Mucosa of rectum (tissue), 2 donors: ENCODE measurements around the gene IDI2.
"Not testable (repeated sequence)": the region's sequence is repeated elsewhere in the genome, so short reads cannot be mapped to it uniquely, and the experiment has no call there.

Experiments
- H3K27ac ChIP-seq, 2 donors: one replicate each; pipeline ENCODE4 v1.7.0; 2013; ENCODE audit warnings: inconsistent platforms in 2 of 2, low read depth in 2 of 2, low read length in 2 of 2
- H3K27me3 ChIP-seq, 2 donors: one replicate each; pipeline ENCODE4 v1.7.0; 2013; ENCODE audit warnings: low read length in 2 of 2; ENCODE audit not compliant: control insufficient read depth in 2 of 2, insufficient read depth in 2 of 2
- H3K36me3 ChIP-seq, 2 donors: one replicate each; pipeline ENCODE4 v1.7.0; 2013; ENCODE audit warnings: low read length in 2 of 2; ENCODE audit not compliant: control insufficient read depth in 2 of 2, insufficient read depth in 2 of 2
- H3K4me1 ChIP-seq, 2 donors: one replicate each; pipeline ENCODE4 v1.7.0; 2013; ENCODE audit warnings: low read length in 2 of 2, mild to moderate bottlenecking in 1 of 2; ENCODE audit not compliant: control insufficient read depth in 2 of 2, insufficient read depth in 2 of 2
- H3K4me3 ChIP-seq, 2 donors: one replicate each; pipeline ENCODE4 v1.7.0; 2013; ENCODE audit warnings: low read length in 2 of 2
- H3K9ac ChIP-seq, 2 donors: one replicate each; pipeline ENCODE4 v1.7.0; 2013; ENCODE audit warnings: low read length in 2 of 2, low read depth in 1 of 2, mild to moderate bottlenecking in 1 of 2
- H3K9me3 ChIP-seq, 2 donors: one replicate each; pipeline ENCODE4 v1.7.0; 2013; ENCODE audit warnings: low read length in 2 of 2; ENCODE audit not compliant: control insufficient read depth in 2 of 2
- donor health status: healthy.
- donor health status: Normal muscosa, but diverticular disease.

Gene IDI2

DNA sequence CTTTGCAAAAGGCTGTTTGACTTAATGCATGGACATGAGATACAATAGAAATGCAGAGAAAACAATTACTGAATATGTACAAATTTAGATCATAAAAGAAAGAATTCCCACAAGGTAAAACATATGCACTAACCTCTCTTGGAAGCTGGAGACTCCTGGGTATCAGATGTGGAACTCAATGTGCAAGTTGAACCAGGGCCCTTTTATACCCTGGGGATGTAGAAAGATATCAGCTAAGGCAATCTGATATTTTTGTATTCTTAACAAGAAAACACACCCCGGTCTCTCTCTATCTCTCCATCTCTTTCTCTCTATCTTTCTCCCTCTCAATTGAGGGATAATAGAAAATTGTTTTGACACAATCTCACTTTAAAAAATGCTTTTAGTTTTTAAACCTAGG, at the start of gene IDI2:
Gene IDI2 (minus strand): TSS at position 177 of the 400 bp plus-strand sequence. CDS start 1,136 bp downstream, outside the sequence.
- Histone ChIP-seq H3K36me3 (peaks cover 0 to 1% of the 10 kb centered on the region in 2 donors), H3K27me3 (no peaks in the 10 kb centered on the region), H3K9me3 (no peaks in the 10 kb centered on the region), H3K4me3 (no peak within 1 kb of the TSS), H3K9ac (no peak within 1 kb of the TSS), H3K4me1 (no peaks in the 10 kb centered on the region), H3K27ac (no peak within 1 kb of the TSS)

DNA sequence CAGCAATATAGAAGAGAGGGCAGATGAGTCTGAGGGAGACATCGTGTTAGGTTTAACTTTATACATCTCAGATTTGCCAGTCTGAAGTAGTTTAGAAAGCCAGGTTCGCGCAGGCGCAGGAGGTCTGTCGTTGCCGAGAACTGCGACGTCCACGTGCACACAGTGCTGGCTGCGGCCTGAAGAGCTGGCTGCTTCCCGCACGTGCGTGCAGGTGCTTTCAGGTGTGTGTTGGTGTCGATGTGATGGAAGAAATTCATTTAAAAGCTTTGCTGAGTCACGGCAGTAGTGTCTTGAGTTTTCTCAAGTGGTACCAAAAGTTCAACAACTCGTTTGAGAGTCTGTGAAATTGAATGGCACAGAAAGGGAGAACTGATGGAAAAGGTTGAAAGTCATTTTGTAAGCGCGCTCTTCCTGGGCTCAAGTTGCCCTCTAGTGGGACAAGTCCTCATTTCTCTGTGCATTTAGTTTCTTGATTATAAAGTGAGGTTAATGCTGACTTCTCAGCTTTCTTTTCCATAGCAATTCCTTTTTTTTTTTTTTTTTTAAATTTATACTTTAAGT, 49.2 kb upstream of the IDI2 start:
- H3K36me3 ChIP-seq: peaks cover 8 to 33% of the 10 kb centered on the region in 2 donors
- no peak overlapping the region for H3K4me3 ChIP-seq
- no peaks in the 10 kb centered on the region for H3K27me3 ChIP-seq
- H3K4me1 ChIP-seq: peaks cover 0 to 8% of the 10 kb centered on the region in 2 donors
- H3K9ac ChIP-seq: no peak overlapping the region
- no peak overlapping the region for H3K27ac ChIP-seq
- no peaks in the 10 kb centered on the region for H3K9me3 ChIP-seq

DNA sequence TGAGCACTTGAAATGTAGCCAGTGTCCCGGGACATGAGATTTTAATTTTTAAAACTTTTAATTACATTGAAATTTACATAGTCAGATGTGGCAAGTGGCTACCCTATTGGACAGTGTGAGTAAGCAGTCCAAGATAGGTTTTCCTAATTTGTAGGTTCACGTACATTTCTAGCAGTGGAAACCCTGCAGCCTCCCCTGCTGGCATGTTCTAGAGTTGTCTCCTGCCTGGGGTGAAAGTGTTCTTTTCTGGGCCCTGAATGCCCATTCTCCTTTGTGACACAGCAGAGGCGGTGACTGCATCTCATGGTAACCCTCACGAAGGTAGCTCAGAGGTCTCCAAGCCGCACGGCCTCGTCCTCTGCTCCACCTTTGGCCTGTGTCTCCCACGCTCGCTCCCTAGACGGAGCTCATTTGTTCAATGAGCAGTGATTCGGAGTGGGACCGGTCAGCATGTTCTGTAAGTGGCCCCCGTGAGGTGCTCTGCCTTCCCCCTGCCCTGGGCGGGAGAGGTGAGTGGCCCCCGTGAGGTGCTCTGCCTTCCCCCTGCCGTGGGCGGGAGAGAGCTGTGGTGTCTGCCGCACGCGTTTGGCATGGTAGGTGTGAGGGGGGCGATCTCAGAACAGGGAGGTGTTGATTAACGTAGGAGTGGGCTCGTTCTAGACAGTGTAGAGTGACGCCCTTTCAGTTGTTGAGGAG, 48.5 kb upstream of the IDI2 start:
- Histone ChIP-seq H3K4me3 (no peak overlapping the region), H3K9ac (no peak overlapping the region), H3K36me3 (peaks cover 8 to 29% of the 10 kb centered on the region in 2 donors), H3K27ac (no peak overlapping the region), H3K9me3 (no peaks in the 10 kb centered on the region), H3K4me1 (peaks cover 0 to 3% of the 10 kb centered on the region in 2 donors), H3K27me3 (no peaks in the 10 kb centered on the region)

GRCh38 chr10:1070919-1071318, 45.3 kb upstream of the IDI2 start:
- no peaks in the 10 kb centered on the region for H3K4me1 ChIP-seq
- no peak overlapping the region for H3K27ac ChIP-seq
- H3K27me3 ChIP-seq: no peaks in the 10 kb centered on the region
- H3K36me3 ChIP-seq: peaks cover 8 to 23% of the 10 kb centered on the region in 2 donors
- no peaks in the 10 kb centered on the region for H3K9me3 ChIP-seq
- H3K9ac ChIP-seq: no peak overlapping the region
- no peak overlapping the region for H3K4me3 ChIP-seq

DNA sequence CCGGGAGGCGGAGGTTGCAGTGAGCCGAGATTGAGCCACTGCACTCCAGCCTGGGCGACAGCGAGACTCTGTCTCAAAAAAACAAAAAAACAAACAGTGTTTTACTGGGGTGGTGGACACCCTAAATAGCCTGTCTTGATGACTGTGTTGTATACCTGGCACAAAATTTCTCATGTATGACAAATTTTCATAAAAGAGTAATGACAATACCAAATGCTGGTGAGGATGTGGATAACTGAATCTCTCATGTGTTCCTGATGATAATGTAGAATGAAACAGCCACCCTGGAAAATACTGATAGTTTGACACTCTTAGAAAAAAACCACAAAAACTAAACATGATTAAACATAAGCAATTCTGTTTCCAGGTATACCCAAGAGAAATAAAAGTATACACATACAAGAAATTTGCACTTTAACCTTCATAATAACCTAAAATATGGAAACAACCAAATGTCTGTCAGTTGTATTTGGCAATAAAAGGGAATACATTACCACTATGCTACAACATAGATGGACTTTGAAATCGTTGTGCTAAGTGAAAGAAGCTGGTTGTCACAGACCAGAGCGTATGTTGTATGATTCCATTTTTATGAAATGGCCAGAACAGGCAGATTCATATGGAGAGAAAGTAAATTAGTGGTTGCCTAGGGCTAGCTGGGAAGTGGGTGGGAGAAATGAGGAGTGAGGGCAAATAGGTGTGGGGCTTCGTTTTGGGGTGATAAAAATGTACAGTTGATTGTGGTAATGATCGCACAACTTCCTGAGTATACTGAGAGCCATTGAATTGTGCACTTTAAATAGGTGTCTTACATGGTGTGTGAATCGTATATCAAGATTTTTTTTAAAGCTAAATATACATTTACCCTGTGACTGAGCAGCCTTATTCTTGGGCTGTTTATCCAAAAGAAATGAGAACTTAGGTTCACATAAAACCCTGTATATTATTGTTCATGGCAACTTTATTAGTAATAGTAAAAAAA, 43.0 kb upstream of the IDI2 start:
- H3K27ac ChIP-seq: peak overlapping the region; percentile 45 to 76
- no peaks in the 10 kb centered on the region for H3K27me3 ChIP-seq
- H3K4me1 ChIP-seq: no peaks in the 10 kb centered on the region
- peak overlapping the region in 1 of 2 donors; percentile 39 for H3K9ac ChIP-seq
- peaks cover 6 to 16% of the 10 kb centered on the region in 2 donors for H3K36me3 ChIP-seq
- H3K4me3 ChIP-seq: peak overlapping the region; percentile 32 to 58
- H3K9me3 ChIP-seq: no peaks in the 10 kb centered on the region

DNA sequence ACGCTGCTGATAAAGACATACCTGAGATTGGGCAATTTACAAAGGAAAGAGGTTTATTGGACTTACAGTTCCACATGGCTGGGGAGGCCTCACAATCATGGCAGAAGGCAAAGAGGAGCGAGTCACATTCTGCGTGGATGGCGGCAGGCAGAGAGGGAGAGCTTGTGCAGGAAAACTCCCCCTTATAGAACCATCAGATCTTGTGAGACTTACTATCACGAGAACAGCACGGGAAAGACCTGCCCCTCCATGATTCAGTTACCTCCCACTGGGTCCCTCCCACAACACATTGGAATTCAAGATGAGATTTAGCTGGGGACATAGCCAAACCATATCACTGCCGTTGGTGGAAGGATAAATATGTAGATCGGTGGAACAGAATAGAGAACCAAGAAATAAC, 41.1 kb upstream of the IDI2 start:
- H3K4me1 ChIP-seq, H3K9ac ChIP-seq, H3K27me3 ChIP-seq, H3K27ac ChIP-seq, H3K9me3 ChIP-seq, H3K4me3 ChIP-seq: not testable (repeated sequence)
- peaks cover 2 to 10% of the 10 kb centered on the region in 2 donors for H3K36me3 ChIP-seq

DNA sequence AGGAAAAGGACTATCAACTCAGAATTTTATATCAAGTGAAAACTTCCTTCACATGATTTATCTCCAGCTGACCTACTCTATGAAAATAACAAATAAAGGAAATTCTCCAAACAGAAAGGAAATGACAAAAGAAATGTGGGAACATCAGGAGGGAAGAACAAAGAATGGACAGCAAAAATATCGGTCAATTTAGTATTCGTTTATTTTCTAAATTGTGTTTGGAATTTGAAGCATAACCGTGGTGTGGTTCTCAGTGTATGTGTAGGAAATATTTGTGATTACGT, 39.2 kb upstream of the IDI2 start:
- Histone ChIP-seq H3K36me3 (peaks cover 2 to 13% of the 10 kb centered on the region in 2 donors), H3K9me3 (no peaks in the 10 kb centered on the region), H3K4me1 (no peaks in the 10 kb centered on the region), H3K27ac (no peak overlapping the region), H3K4me3 (no peak overlapping the region), H3K9ac (no peak overlapping the region), H3K27me3 (no peaks in the 10 kb centered on the region)

DNA sequence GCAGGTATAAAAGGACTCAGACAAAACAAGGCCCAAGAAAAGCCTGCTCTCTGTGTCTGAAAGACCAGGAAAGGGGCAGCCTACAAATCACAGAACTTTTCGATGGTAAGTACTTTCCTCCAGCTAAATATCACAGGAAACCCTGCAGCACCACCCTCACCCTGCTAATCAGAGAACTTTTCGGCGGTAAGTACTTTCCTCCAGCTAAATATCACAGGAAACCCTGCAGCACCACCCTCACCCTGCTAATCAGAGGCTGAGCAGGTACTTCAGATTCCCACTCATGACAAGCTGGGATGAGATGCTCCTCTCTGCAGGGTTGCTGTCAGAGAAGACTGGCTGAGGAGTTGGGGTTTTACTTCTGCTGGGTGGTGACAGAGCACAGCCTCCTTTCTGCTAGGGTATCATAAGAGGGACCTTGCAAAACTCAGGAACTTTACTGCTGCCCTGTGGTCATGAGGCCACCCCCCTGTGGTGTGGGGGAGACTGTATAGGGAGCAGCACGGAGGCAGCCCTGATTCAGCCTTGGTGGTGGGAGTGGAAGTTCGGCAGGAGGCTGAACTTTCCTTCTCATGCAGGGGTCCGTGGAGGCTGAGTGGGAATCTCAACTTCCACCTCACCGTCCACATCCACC, 37.7 kb upstream of the IDI2 start:
- H3K4me3 ChIP-seq: no peak overlapping the region
- H3K27ac ChIP-seq: no peak overlapping the region
- H3K9ac ChIP-seq: no peak overlapping the region
- H3K36me3 ChIP-seq: peaks cover 2 to 13% of the 10 kb centered on the region in 2 donors
- no peaks in the 10 kb centered on the region for H3K4me1 ChIP-seq
- no peaks in the 10 kb centered on the region for H3K9me3 ChIP-seq
- H3K27me3 ChIP-seq: no peaks in the 10 kb centered on the region

- Histone ChIP-seq H3K9me3 (no peaks in the 10 kb centered on the region), H3K36me3 (peaks cover 2 to 13% of the 10 kb centered on the region in 2 donors), H3K9ac (no peak overlapping the region), H3K27me3 (no peaks in the 10 kb centered on the region), H3K4me3 (no peak overlapping the region), H3K4me1 (peaks cover 5 to 9% of the 10 kb centered on the region in 2 donors), H3K27ac (no peak overlapping the region)
Observed at GRCh38 chr10:1061930-1062774, 36.5 kb upstream of the IDI2 start.
